ENCODE measurements around the gene PDE6B. TPM values are rescaled to one million over a fixed set of nuclear protein-coding genes. Genes with fewer than 3 reads are reported as not detected.
A peak's percentile ranks its signal among the peaks of the same experiment; 100 is the strongest.

Gene PDE6B
- total and polyA plus RNA-seq, 2 of the 13 experiments (the other 11 are each of a cell fraction or from before 2014, with no cell fraction given) = 0.38 to 0.40 TPM

DNA sequence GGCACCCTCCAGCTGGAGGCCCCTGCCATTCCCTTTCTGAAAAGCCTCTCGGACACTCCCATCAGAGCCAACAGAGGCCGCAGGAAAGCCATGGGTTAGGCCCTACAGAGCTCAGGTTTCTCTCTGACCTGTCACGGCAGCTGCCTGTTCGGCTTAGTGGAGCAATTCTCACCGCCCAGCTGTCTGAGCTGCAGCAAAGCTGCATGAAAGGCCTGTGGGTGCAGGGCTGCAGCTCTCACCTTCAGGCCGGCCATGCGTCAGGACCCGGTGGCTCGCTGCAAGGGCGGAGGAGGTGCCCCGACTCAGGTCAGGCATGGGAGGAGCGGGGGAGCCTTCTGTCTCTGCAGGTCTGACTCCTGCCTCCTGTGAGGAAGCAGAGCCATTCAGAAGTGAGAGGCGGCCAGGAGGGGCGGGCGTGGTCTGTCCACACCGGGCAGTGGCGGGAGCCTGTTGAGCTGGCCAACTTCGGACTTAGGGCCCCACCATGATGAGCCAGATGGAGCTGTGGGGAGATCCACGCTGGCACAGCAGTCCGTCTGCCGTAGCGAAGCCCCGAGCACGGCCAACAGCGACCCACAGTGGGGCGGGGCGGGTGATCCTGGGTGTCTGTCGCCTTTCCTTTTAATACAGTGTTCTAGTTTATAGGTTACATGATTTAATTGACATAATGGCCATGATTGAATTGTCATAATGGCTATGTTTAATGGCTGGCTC, 23.4 kb downstream of the PDE6B start (continued):
- TF ChIP-seq ZSCAN12 (CRISPR knock-in tag; IDR thresholded peaks at IDR 0.05) (no peak), ZNF768 (CRISPR knock-in tag; IDR thresholded peaks at IDR 0.05) (peak; percentile 18; the same call in 1 of the 2 replicates), ZNF3 (CRISPR knock-in tag; IDR thresholded peaks at IDR 0.05) (no peak), ZNF563 (CRISPR knock-in tag; IDR thresholded peaks at IDR 0.05) (no peak), FUBP1 (CRISPR knock-in tag; IDR thresholded peaks at IDR 0.05; ENCODE audit: borderline replicate concordance) (no peak), ZNF567 (CRISPR knock-in tag; IDR thresholded peaks at IDR 0.05; ENCODE audit: borderline replicate concordance) (no peak), DMTF1 (CRISPR knock-in tag; IDR thresholded peaks at IDR 0.05) (no peak), ZNF552 (CRISPR knock-in tag; IDR thresholded peaks at IDR 0.05; ENCODE audit: borderline replicate concordance) (no peak), TRIM22 (IDR thresholded peaks at IDR 0.05) (no peak), ZNF569 (CRISPR knock-in tag; IDR thresholded peaks at IDR 0.05; ENCODE audit: borderline replicate concordance) (no peak), ZNF75D (CRISPR knock-in tag; IDR thresholded peaks at IDR 0.05; ENCODE audit: borderline replicate concordance) (no peak)
- TF ChIP-seq, protein P1, sequence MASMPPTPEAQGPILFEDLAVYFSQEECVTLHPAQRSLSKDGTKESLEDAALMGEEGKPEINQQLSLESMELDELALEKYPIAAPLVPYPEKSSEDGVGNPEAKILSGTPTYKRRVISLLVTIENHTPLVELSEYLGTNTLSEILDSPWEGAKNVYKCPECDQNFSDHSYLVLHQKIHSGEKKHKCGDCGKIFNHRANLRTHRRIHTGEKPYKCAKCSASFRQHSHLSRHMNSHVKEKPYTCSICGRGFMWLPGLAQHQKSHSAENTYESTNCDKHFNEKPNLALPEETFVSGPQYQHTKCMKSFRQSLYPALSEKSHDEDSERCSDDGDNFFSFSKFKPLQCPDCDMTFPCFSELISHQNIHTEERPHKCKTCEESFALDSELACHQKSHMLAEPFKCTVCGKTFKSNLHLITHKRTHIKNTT (CRISPR knock-in tag; IDR thresholded peaks at IDR 0.05) = no peak
- TF ChIP-seq, protein P2, sequence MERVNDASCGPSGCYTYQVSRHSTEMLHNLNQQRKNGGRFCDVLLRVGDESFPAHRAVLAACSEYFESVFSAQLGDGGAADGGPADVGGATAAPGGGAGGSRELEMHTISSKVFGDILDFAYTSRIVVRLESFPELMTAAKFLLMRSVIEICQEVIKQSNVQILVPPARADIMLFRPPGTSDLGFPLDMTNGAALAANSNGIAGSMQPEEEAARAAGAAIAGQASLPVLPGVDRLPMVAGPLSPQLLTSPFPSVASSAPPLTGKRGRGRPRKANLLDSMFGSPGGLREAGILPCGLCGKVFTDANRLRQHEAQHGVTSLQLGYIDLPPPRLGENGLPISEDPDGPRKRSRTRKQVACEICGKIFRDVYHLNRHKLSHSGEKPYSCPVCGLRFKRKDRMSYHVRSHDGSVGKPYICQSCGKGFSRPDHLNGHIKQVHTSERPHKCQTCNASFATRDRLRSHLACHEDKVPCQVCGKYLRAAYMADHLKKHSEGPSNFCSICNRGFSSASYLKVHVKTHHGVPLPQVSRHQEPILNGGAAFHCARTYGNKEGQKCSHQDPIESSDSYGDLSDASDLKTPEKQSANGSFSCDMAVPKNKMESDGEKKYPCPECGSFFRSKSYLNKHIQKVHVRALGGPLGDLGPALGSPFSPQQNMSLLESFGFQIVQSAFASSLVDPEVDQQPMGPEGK (CRISPR knock-in tag; IDR thresholded peaks at IDR 0.05) = no peak
